Pancreas (tissue), 10 donors: ENCODE results near the gene PTPN1. TPM values are rescaled to one million over a fixed set of nuclear protein-coding genes. Genes with fewer than 3 reads are reported as not detected.
A peak's percentile ranks its signal among the peaks of the same experiment; 100 is the strongest.

Experiments
- ATAC-seq, 4 donors: fragments of 200-7000 bp; cut with Tn5 transposase; one replicate each; pipeline versions ENCODE4 v1.8.0 to v1.9.1; 2020; ENCODE audit warnings: mild to moderate bottlenecking in 4 of 4, moderate library complexity in 4 of 4
- DNase-seq, 6 donors: peaks; one replicate each; pipeline ENCODE4 v3.0.0-alpha.2; 2020
- FAIRE-seq: peaks from 2 replicates; lab custom pipeline; 2012; peaks lifted over from hg19 to GRCh38; lab: Jason Lieb, UNC
- H3K27ac ChIP-seq, 4 donors: fragments of 200-600 bp; sonication (generic); 1 replicate in 3 of 4; 2 replicates in 1 of 4; pipeline versions ENCODE4 v1.5.0 to v1.8.0; 2020
- H3K27me3 ChIP-seq, 4 donors: fragments of 200-600 bp; one replicate each; pipeline ENCODE4 v1.8.0; 2021
- H3K36me3 ChIP-seq, 3 donors: fragments of 200-600 bp; sonication (generic) in 1 of 3; one replicate each; pipeline versions ENCODE4 v1.5.0 to v1.8.0; 2020 to 2021
- H3K4me1 ChIP-seq, 3 donors: fragments of 200-600 bp; one replicate each; pipeline ENCODE4 v1.8.0; 2021
- H3K4me3 ChIP-seq, 4 donors: fragments of 200-600 bp; sonication (generic) in 2 of 4; one replicate each; pipeline versions ENCODE4 v1.5.0 to v1.8.0; 2020 to 2021
- H3K9me3 ChIP-seq, 4 donors: fragments of 200-600 bp; one replicate each; pipeline ENCODE4 v1.8.0; 2021
- CTCF ChIP-seq, 4 donors: fragments of 200-600 bp; sonication (generic) in 3 of 4; IDR thresholded peaks; one replicate each; pipeline versions ENCODE4 v1.5.0 to v1.8.0; 2021; ENCODE audit warnings: antibody characterized with exemption in 4 of 4
- WGBS, 2 donors: extraction: QIAGEN DNeasy Blood & Tissue Kit; methylation state at CpG; one replicate each; pipeline ENCODE4 v1.1.7; 2013; 5-methylcytosine and 5-hydroxymethylcytosine counted together
- intact Hi-C, 3 donors: fragments of 100-400 bp; cut with DNase I; formaldehyde crosslinking; loops; one replicate each; pipeline versions ENCODE4 v1.11.1 to v1.14.2; 2022
- polyA plus RNA-seq, 2 donors: library from polyadenylated mRNA; stranded (reverse); fragments of 200-250 nt; gene quantifications; one replicate each; pipeline ENCODE4 v1.2.3, GENCODE V29; 2013
- total RNA-seq, 6 donors: library from RNA; stranded (reverse); fragmentation: NEBNext Ultra II Directional in 4 of 6; extraction: Animal tissue kit (Norgen Biotek cat#: 25700) in 4 of 6; gene quantifications; one replicate each; pipeline versions ENCODE4 v1.2.1 to v1.2.4, GENCODE V29; 2021 to 2023
- donor health status: healthy with polysubstance abuse.
- donor health status: DM: no; HTN: no; CAD: no; lungs with moderate emphysema.
- donor health status: DM: no; HTN: no; CAD: no.
- donor health status: control.
- donor health status: control.
- donor health status: Bipolar disorder and iron deficiency.
- donor health status: DM: yes; HTN: yes; CAD: no.
- donor health status: DM: no; HTN: no; CAD: no.
- donor health status: DM: no; HTN: no; CAD: no.
- donor health status: DM: yes; HTN: yes; CAD: no.

PTPN1 gene
- total and polyA plus RNA-seq, 8 donors = 6.0 to 12.4 (median 8.6) TPM

- Histone ChIP-seq H3K27me3 (no peaks in the 10 kb centered on the region), H3K4me1 (peaks cover 0 to 3% (median 0%) of the 10 kb centered on the region in 3 donors), H3K4me3 (no peak overlapping the region), H3K36me3 (peaks cover 0 to 54% (median 9%) of the 10 kb centered on the region in 3 donors), H3K9me3 (no peaks in the 10 kb centered on the region), H3K27ac (no peak overlapping the region)
- 76 to 84% methylated on average over 5 of the region's 5 CpGs for WGBS, 2 donors
- intact Hi-C loops = loop anchor here in 2 of 3 donors (5.0 to 10.0 kb wide), 2 partner anchors 94 to 96 kb away; no protein-coding TSS in a partner anchor
- ATAC-seq (no peak), FAIRE-seq (no peak), DNase-seq (no peak)
- TF ChIP-seq CTCF (IDR thresholded peaks at IDR 0.05) = no peak
These were observed 68.6 kb downstream of the PTPN1 start for GRCh38 chr20:50578778-50579165.

GRCh38 chr20:50579511-50579910 is 69.3 kb downstream of the PTPN1 start:
- intact Hi-C loops = loop anchor here in 2 of 3 donors (5.0 to 10.0 kb wide), 2 partner anchors 95 to 97 kb away; no protein-coding TSS in a partner anchor
- TF ChIP-seq CTCF (IDR thresholded peaks at IDR 0.05) = no peak
- Histone ChIP-seq H3K27me3 (no peaks in the 10 kb centered on the region), H3K9me3 (no peaks in the 10 kb centered on the region), H3K4me1 (peaks cover 0 to 3% (median 0%) of the 10 kb centered on the region in 3 donors), H3K4me3 (no peak overlapping the region), H3K36me3 (peaks cover 0 to 53% (median 9%) of the 10 kb centered on the region in 3 donors), H3K27ac (no peak overlapping the region)
- ATAC-seq (no peak), FAIRE-seq (no peak), DNase-seq (no peak)
- WGBS, 2 donors = 83 to 85% methylated on average over 10 of the region's 10 CpGs

GRCh38 chr20:50580016-50580747 is 70.0 kb downstream of the PTPN1 start:
- ATAC-seq (peak; percentile 39 to 79 (median 72)), FAIRE-seq (no peak), DNase-seq (peak in 5 of 6 donors; percentile 30 to 79 (median 56))
- 58 to 60% methylated on average over 17 of the region's 17 CpGs for WGBS, 2 donors
- intact Hi-C loops = loop anchor here in 1 of 3 donors (5.0 kb wide), 1 partner anchor 398 kb away; no protein-coding TSS in a partner anchor
- no peaks in the 10 kb centered on the region for H3K27me3 ChIP-seq
- no peak overlapping the region for H3K4me3 ChIP-seq
- no peak overlapping the region for H3K27ac ChIP-seq
- TF ChIP-seq CTCF (IDR thresholded peaks at IDR 0.05) = peak; percentile 23 to 64 (median 54)
- peaks cover 0 to 3% (median 0%) of the 10 kb centered on the region in 3 donors for H3K4me1 ChIP-seq
- H3K36me3 ChIP-seq = peaks cover 0 to 46% (median 9%) of the 10 kb centered on the region in 3 donors
- H3K9me3 ChIP-seq = no peaks in the 10 kb centered on the region

DNA sequence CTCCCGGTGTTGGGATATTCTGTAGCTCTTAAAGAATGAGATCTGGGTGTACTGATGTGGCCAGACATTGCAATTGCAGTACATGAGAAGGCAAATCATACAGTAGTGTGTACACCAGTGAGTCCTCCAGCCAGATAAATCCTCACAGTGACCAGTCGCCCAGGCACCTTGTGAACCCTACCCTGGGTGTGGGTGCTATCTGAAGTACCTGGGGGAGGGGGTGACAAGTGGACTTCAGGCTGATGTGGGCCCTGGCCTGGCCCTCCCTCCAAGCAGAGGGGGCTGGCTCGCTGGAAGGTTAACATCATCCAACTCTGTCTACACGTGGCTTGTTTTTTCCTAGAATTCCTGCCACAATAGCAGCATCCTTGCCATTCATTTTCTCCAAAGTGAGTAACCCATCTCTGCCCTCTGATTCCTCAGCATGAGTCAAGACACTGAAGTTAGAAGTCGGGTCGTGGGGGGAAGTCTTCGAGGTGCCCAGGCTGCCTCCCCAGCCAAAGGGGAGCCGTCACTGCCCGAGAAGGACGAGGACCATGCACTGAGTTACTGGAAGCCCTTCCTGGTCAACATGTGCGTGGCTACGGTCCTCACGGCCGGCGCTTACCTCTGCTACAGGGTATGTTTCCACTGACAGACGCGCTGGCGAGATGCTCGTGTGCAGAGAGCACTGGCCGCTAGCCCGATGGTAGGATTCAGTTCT is 70.8 kb downstream of the PTPN1 start:
- DNase-seq (no peak), ATAC-seq (no peak), FAIRE-seq (no peak)
- 91 to 95% methylated on average over 21 of the region's 21 CpGs for WGBS, 2 donors
- no peak for TF ChIP-seq CTCF (IDR thresholded peaks at IDR 0.05)
- Histone ChIP-seq H3K4me1 (peaks cover 0 to 3% (median 0%) of the 10 kb centered on the region in 3 donors), H3K27ac (no peak overlapping the region), H3K27me3 (no peaks in the 10 kb centered on the region), H3K36me3 (peaks cover 0 to 45% (median 9%) of the 10 kb centered on the region in 3 donors), H3K9me3 (no peaks in the 10 kb centered on the region), H3K4me3 (no peak overlapping the region)
- intact Hi-C loops = loop anchor here in 1 of 3 donors (5.0 kb wide), 1 partner anchor 399 kb away; no protein-coding TSS in a partner anchor
